WTC11 (cell line): ENCODE results near the gene SPATA25.

Experiments used
- ATF2 ChIP-seq: sonication (generic); formaldehyde crosslinking; IDR thresholded peaks from 2 replicates; pipeline ENCODE4 v1.8.1; 2022; ENCODE audit warnings: low read depth, missing genetic modification reagents, borderline replicate concordance
- CTCF ChIP-seq: fragments of 200-600 bp; IDR thresholded peaks from 2 replicates; pipeline ENCODE4 v1.8.0; 2022; ENCODE audit warnings: antibody characterized with exemption
- KAT7 ChIP-seq: sonication (generic); formaldehyde crosslinking; IDR thresholded peaks from 2 replicates; pipeline ENCODE4 v1.8.1; 2023; ENCODE audit warnings: missing genetic modification reagents, mild to moderate bottlenecking, borderline replicate concordance
- MXD4 ChIP-seq: fragments of 250-450 bp; sonication (Bioruptor Pico); IDR thresholded peaks from 2 replicates; pipeline ENCODE4 v1.8.0; 2021; ENCODE audit warnings: mild to moderate bottlenecking, moderate library complexity, borderline replicate concordance
- SP1 ChIP-seq: sonication (generic); formaldehyde crosslinking; conservative IDR thresholded peaks from 2 replicates; pipeline ENCODE4 v1.8.1; 2022; ENCODE audit warnings: missing genetic modification reagents
- TCF7 ChIP-seq: sonication (generic); formaldehyde crosslinking; IDR thresholded peaks from 2 replicates; pipeline ENCODE4 v1.8.0; 2022; ENCODE audit warnings: mild to moderate bottlenecking, low read depth, missing genetic modification reagents, moderate library complexity
- USF2 ChIP-seq: sonication (generic); formaldehyde crosslinking; IDR thresholded peaks from 2 replicates; pipeline ENCODE4 v1.8.1; 2023; ENCODE audit warnings: mild to moderate bottlenecking, missing genetic modification reagents, moderate library complexity

GRCh38 chr20:45842169-45842812 lies 45.1 kb downstream of the SPATA25 start:
- TF ChIP-seq CTCF = no peak
- TF ChIP-seq MXD4 (CRISPR knock-in tag) = no peak
- no peak for TF ChIP-seq SP1 (CRISPR knock-in tag)
- TF ChIP-seq ATF2 (CRISPR knock-in tag) = no peak
- TF ChIP-seq TCF7 (CRISPR knock-in tag) = no peak
- TF ChIP-seq KAT7 (CRISPR knock-in tag) = no peak
- TF ChIP-seq USF2 (CRISPR knock-in tag) = no peak
